ENCODE results near the gene SSNA1.

SSNA1 gene

DNA sequence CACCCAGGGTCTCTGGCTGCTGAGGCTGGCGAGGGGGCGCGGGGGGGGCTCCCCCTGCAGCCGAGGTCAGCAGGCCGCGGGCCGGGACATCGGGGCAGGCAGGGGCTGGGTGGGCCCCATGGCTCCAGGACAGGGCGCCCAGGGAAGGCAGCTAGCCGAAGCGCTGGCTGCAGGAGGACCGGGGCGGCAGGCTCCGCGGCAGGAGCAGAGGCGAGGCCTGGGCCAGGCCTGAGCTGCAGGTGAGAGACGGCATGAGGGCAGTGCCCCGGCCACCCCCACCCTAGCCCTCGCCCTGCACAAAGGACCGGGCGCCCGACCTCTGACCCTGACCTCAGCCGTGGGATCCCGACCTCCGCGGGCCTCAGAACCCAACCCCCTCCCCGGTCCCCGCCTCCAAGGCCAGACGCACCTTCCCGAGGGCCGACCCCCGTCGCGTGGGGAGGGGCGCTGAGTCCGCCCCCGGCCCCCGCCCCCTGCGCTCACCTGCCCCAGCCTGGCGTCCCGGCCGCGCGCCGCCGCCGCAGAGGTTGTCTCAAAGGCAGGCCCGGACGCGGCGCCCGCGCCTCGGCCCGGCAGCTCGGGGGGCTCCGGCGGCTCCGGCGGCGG lies 33.1 kb downstream of the SSNA1 start:
- DNase-seq (ENCODE audit: low read depth) = no peak

DNA sequence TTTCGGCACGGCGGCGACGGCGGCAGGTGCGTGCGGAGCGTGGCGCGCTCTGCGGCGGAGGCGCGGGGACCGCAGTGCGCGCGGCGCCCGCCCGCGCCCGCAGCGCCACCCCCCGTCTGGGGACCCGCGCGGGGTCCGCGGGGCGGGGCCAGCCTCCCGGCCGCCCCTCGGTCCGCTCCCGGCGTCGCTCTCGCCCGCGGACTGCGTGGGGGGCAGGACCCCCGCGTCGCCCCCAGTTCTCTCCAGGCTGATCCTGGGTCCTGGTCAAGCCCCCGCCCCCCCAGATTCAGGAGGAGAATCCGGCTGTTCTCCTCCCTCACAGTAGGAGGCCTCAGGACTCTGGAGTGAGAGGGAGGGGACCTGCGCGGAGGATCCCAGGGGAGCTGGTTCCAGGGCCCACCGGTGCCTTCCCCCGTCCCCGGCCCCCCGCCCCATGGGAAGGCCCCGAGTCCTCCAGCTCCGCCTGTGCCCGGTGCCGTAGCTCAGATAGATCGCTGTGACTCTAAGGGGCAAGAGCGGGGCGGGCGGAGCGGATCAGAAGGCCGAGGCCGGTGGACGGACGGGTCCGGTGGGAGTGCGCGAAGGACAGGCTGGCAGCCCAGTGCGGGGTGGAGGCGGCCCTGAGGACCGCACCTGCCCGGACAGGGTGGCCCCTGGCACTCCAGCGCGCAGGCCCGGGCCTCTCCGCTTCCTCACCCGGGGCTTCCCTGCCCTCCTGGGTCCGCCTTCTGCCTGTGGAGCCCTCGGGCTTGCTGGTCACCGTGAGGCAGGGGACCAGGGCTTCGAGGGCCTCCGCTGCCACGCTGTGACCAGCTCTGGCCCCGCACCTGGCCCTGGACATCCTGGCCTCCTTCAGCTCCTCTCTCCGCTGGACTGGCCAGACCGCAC lies 34.0 kb downstream of the SSNA1 start, which contains the start of gene RNF208:
Gene RNF208, minus strand, starts transcription at position 51 of the 888 bp plus-strand sequence. CDS start 1,028 bp downstream, outside the sequence.
- peak; percentile 28 for DNase-seq (ENCODE audit: low read depth)

DNA sequence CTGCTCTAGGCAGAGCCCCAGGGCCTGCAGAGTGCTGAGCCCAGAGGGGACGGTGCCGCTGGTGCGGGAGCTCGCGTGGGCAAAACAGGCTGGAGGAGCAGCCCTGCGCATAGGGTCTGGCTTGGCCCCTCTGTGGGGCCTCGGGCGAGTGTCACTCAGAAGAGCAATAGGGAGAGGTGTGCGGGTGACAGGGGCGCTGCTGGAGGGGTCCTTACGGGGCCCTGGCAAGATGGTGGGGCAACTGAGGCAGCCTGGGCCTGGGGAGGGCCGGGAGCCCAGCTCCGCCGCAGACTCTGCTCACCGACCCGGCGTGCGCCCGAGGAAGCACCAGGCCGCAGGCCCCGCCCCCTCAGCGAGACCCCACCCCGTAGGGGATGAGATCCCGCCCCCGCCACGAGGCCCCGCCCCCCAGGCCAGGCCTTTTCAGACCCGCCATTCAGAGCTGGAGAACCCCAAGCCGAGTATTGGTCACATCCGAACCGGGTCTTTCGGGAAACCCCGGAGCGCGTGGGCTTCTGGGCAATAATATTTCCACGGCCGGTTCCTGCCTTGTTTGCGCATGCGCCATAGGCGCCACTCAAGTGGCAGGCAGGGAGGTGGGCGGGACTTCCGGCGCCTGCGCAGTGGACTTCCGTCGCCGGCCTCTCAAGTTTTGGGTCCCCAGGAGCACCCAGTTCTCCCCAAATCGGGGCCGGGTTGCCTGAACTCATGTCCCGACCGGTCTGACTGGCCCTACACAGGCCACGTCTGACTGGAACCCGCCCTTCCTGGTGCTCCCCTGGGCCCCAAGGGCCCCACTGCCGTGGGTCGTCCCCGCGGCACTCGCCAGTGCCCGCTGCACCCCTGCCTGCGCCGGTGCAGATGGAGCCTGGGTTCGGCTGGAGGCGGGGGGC lies 34.8 kb downstream of the SSNA1 start:
- peak; percentile 99 for DNase-seq (ENCODE audit: low read depth)

DNA sequence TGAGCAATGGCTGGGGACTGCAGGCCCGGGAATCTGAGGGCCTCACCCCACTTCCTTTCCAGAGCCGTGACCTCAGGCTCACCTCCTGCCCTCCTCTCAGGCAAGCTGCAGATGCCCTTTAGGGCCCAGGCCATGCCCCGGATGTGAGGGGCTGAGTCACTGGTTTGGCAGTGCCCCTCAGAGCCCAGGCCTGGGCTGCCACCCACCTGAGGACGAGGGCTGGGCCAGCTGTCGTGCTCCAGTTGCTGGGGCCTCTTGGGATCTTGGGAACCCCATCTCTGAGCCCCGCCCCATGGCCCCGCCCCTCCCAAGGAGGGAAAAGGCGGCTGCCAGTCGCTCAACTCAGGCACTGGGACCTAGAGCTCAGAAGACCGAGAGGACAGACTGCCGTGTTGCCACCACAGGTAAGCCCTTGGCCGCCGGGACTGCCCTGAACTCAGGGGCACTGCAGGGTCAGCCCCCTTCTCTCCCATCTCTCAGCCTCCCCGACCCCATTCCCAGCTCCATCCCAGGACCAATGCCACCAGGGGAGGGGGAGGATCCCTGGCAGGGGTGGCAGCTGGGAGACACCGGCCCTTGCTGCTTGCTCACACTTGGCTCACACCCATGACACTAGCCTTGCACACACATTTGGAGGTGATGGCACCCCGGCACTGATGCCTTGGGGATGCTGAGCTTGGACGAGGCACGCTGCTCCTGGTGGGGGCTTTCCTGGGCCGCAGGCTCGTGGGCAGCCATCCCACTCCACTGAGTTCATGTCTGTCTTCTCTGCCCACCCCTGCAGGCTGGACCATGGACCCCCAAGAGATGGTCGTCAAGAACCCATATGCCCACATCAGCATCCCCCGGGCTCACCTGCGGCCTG lies 36.6 kb downstream of the SSNA1 start, which contains the start of gene CYSRT1:
Gene CYSRT1, plus strand, starts transcription at position 345 of the 865 bp plus-strand sequence. Its CDS starts 448 bp downstream, at position 793.
- DNase-seq (ENCODE audit: low read depth) = peak; percentile 34

DNA sequence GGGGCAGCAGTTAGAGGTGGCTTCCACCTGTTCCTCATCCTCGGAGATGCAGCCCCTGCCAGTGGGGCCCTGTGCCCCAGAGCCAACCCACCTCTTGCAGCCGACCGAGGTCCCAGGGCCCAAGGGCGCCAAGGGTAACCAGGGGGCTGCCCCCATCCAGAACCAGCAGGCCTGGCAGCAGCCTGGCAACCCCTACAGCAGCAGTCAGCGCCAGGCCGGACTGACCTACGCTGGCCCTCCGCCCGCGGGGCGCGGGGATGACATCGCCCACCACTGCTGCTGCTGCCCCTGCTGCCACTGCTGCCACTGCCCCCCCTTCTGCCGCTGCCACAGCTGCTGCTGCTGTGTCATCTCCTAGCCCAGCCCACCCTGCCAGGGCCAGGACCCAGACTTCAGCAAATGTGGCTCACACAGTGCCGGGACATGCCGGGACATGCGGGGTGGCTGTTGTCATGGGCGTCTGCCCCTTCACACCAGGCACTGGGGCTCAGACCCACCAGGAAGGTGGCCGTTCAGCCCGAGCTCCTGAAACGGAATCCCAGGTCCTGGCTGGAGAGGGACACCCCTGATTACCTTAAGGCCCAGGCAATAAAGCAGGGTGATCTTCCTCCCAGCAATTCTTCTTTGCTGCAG lies 37.3 kb downstream of the SSNA1 start:
- DNase-seq (ENCODE audit: low read depth) = no peak

DNA sequence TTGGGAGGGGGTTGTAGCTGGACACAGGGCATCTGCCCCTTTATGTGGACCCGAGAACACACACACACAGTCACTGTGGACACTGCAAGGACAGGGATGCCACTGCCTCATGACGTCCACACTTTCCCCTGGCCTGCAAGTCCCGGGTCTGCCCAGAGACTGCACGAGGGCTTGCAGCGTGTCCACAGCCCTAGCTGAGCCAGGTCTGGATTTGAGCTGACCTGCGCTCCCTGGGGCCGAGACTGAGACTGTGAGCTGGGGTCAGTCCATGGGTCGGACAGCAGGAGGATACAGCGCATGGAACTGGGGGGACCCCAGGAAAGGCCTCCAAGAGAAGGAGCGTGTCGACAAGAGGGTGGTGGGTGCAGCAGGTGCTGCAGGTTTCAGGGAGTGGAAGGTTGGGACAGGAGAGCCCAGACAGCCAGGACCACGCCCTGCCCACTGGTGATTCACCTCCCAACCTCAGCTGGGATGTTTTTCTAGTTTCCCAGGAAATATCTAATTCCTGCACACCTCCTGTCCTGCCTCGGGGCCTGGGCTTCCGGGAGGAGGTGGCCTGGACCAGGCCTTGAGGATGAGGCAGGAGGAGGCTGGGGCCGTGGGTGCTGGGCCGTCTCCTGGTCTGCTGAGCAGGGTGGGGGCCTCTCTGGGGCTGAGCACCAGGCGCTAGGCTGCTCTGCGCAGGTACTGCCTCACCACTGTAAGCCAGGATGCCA lies 38.0 kb downstream of the SSNA1 start:
- DNase-seq (ENCODE audit: low read depth) = peak; percentile 76

DNA sequence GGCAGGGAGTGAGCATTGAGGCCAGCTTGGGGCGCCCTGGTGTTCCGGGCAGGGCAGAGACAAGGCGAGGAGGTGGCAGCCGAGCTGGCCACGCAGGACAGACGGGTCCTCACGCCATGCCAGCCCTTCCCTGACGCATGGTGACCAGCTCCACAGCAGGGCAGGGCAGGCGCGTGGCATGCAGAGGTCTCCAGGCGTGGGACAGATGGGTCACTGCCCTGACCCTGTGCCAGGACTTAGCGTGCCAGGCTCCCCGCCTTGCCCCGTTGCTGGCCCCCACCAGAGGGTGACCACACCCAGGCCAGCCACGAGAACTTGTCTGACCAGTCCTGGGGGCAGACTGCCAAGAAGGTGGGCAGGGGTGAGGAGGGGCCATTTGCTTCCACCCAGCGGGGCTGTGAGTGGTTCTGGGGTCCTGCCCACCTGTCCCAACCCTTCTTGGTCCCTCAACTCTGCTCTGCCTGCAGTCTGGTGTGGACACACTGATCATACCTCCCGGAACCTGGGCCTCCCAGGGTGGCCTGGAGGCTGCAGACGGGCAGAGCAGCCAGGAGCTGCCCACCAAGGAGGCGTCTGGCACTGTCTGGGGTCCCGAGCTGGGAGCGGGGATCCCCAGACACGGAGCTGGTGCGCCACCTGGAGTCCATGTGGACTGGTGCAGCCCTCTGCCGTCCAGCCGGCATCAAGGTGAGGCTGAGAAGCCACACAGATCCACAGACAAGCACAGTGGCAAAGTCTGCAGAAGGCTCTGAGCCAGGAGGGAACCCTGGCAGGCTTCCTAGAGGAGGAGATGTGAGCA lies 38.8 kb downstream of the SSNA1 start, which contains the start of gene RNF224:
Gene RNF224, plus strand, starts transcription at position 449 of the 799 bp plus-strand sequence. CDS start 834 bp downstream, outside the sequence.
- peak; percentile 83 for DNase-seq (ENCODE audit: low read depth)

DNA sequence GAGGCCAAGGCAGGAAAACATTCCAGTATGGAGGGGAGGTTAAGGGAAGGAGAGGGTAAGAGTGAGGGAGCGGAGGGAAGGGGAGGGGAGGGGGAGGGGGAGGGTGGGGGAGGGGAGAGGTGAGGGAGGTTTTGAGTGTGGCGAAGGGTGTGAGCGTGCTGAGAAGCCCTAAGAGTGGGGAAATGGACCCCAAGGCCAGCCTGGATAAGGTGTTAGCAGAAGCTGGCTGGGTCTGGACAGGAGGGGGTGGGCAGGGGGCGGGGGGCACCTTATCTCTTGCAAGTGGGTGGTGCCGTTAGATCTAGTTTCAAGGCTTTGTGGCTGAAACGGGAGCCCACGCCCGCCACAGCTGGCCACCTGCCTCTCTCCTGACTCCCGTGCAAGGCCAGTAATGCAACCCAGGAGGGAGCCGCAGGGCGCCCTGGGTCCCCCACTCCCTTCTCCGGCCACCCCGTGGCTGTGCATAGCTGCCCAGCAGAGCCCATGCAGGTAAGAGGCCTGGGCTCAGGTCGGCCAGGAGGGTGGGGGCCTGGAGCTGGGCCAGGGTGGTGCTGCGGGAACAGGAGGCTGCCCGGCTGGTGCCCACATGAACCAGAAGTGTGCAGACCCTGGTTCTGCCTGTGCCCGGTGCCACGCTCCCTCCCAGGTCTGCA lies 39.5 kb downstream of the SSNA1 start:
- no peak for DNase-seq (ENCODE audit: low read depth)

DNA sequence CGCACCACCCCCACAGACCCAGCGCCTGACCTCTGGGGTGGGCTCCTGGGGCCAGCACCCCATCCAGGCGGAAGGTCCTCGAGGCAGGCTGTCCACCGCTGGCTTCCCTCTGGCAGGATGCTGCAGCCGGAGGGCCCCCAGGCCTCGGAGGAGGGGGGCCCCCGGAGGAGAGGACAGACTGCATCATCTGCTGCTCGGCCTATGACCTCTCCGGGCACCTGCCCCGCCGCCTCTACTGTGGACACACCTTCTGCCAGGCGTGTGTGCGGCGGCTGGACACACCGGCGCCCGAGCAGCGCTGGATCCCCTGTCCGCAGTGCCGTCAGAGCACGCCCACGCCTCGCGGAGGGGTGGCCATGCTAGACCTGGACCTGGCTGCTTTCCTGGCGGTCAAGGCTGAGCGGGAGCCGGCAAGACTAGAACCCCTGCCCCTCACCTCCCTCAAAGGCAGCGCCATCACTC lies 40.1 kb downstream of the SSNA1 start:
- DNase-seq (ENCODE audit: low read depth) = no peak

DNA sequence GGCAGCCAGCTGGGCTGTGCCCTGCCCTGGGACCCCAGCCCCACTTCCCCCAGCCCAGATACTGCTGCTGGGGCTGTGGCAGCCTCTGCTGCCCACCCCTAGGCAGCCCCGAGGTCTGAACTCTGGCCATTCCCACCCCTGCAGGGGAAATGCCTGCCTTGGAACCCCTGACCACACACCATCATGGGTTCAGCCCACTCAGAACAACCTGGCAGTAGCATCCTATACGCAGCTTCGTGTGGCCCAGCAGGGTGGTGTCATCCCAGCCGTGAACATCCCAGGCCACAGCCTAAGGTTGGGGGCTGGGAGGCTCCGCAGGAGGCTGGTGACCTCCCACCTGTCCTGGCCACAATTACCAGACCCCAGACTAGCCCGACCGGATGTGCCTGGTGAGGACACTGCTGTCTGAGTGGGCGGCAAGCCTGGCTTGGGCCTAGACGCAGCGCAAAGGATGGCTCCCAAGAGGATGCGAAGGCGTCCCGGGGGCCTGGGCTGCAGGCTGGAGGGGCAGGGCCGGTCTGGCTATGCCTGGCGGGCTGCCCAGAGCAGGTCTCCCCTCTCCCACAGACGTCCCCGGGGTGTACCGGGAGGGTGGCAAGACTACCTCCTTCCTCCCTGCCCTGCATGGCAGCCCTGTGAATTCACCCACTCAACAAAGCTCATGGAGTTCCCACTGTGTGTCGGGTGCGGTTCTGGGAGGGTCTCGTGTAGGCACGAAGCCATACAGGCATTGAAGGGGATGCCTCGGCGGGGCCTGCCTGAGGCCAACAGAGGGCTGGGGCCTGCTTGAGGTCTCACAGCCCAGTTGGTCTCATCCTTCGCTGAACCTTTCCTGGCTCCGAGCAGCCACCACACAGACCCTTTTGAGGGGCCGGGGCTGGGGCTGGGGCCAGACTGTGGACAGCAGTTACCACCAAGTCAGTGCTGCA lies 40.8 kb downstream of the SSNA1 start:
- no peak for DNase-seq (ENCODE audit: low read depth)

DNA sequence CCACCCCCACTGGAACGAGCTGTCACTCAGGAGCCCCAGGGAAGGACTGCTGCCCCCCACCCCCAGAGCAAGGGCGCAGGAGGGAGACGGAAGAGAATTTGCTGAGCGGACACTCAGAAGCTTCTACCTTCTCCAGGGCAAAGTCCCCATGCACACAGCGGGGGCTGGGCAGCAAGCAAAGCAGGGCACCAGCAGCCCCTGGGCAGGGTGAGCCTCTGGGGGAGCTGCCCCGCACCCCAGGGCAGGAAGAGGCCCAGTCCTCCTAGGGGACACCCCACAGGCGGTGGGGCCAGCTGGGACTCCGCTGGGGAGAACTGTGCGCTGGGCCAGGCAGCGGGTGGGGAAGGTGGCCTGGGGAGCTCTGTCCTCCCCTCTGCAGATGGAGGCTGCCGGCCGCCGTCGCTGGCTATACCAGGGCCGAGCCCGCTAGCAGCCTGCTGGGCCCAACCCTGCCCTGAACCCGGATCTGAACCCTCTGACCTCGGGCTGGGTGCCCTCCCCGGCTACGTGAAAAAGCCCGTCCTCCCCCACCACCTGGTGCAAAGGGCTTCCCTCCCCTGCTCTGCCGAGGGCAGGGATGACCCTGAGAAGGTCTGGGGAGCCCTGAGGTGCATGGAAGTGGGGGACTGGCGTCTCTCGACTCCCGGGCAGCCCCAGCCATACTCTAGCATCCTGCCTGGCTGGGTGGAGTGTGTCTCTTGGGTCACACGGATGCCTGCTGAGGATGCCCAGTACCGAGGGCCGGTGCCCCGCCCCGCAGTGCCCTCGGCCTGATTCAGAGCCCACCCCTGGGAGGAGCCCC lies 41.6 kb downstream of the SSNA1 start:
- DNase-seq (ENCODE audit: low read depth) = no peak

DNA sequence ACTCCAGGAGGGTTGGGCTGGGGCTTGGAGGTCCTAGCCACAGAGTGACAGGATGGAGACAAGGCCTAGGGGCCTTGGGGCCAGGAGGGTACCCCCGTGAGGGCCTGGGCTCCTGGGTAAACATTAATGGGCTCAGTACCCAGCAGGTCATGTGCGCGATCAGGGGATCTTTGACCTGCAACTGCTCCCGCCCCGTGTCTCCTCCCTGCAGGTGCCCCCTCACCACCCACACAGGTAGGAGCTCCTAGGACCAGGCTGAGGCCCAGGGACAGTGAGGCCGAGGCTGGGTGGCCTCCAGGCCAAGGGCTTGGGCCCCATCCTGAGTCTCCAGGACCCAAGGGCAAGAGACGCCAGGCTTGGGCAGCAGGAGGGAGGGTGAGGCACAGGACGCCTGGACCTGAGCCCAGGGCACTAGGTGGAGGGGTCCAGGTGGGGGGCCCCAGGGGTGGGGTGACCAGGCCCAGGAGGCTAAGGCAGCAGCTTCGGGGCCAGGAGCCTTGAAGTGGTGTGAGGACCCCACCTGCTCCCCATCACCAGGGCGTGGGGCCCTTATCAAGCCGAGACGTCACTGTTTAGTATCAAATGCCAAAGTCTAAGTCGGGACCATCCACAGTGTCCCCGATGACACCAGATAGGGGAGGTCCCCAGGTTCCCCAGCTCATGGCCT lies 42.4 kb downstream of the SSNA1 start, which contains the start of gene SLC34A3:
Gene SLC34A3, plus strand, starts transcription at position 197 of the 667 bp plus-strand sequence. CDS start 802 bp downstream, outside the sequence.
- no peak for DNase-seq (ENCODE audit: low read depth)

DNA sequence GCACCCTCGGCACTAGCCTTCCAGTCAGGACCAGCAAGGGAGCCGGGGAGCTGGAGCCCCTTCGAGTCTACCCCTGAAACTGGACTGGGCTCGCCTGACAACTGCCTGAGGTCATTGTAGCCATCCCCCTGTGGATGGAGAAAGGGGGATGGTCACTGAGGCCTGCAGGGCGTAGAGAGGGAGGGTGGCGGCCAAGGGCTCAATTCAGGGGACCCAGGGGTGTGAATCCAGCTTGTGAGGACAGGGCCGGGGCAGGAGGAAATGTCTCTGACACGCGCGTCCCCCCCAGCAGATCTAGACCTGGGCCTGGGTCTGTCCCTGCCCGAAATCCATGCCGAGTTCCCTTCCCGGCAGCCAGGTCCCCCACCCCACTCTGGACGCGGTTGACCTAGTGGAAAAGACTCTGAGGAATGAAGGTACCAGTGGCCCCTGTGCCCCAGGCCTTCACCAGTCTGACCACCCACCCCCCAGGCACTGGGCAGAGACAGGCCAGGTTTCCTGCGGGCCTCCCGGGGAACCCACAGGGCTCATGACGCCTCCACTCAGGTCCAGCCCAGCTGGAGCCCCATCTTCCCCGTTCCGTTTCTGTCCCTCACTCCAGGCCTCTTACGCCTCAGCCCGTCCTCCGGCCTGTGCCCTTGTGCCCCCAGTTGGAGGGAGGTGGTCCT lies 43.0 kb downstream of the SSNA1 start:
- no peak for DNase-seq (ENCODE audit: low read depth)

DNA sequence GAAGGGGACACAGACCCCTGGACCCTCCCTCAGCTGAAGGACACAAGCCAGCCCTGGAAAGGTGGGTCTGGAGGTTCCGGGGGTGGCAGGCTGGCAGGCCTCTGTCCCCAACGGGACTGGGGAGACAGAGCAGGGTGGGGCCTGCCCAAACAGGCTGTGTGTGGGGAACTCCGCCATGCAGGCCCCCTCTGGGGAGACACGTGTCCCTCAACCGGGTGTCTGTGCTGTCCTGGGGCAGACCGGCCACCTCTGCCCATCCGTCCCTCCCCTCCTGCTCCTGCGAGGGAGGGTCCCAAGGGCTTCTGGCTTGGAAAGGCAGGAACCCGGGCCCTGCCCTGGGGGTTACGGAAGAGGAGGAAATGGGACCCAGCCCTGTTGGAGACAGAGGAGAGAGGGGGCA lies 43.6 kb downstream of the SSNA1 start:
- no peak for DNase-seq (ENCODE audit: low read depth)

DNA sequence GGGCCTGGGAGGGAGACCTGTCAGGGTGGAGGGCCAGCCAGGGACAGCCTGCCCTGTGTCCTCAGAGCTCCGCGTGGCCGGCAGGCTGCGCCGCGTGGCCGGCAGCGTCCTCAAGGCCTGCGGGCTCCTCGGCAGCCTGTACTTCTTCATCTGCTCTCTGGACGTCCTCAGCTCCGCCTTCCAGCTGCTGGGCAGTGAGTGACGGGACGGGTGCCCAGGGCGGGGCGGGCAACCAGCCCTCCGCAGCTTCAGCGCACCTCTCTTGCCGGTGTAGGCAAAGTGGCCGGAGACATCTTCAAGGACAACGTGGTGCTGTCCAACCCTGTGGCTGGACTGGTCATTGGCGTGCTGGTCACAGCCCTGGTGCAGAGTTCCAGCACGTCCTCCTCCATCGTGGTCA lies 44.0 kb downstream of the SSNA1 start:
- no peak for DNase-seq (ENCODE audit: low read depth)

Measured in ELR (cell line).